GM18870 (cell line): ENCODE data around the gene ANKRD27.

Source experiments
- ATAC-seq: cut with Tn5 transposase; IDR thresholded peaks from one replicate; pipeline ENCODE4 v1.9.1; 2021; ENCODE audit warnings: moderate library complexity; ENCODE audit not compliant: unreplicated experiment

Gene ANKRD27

GRCh38 chr19:32566246-32566830 is 108.6 kb downstream of the ANKRD27 start:
- ATAC-seq: no peak

DNA sequence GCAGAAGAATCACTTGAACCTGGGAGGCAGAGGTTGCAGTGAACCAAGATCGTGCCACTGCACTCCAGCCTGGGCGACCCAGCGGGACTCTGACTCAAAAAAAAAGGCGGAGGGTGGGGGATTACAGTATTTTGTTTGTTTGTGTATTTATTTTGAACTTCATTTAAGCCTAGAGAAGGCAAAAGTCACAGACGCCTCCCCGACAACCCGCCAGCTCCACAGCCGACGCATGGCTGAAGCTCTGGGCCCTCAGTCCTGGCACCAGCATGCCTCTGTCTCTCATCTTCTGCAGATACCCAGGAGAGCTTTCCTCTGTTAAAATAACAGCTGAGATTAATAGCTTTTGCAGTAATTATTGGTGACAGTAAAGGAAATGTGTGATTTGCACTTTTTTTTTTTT is 111.2 kb downstream of the ANKRD27 start:
- ATAC-seq: no peak

DNA sequence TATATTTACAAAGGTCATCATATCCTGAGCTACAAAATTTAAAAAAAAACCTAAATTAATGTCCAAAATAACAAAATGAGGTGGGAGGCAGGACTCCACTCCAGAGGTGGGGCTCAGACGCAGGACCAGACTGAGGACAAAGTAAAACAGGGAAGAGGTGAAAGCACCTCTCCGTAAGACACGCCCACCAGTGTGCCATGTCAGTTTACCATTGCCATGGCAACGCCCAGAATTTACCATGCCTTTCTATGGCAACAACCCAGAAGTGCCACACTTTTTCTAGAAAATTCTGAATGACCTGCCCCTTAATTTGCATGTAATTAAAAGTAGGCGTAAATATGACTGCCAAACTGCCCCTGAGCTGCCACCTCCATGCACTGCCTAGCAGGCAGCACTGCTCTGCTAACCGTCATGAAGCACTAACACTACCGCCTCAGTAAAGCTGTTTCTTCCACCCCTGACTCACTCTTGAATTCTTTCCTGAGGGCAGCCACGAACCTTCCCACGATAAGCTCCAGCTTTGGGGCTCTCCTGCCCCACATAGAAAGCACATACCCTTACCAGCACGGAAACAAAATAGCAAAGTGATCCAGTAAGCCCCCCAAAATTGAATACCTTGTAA is 116.3 kb downstream of the ANKRD27 start:
- ATAC-seq: no peak

DNA sequence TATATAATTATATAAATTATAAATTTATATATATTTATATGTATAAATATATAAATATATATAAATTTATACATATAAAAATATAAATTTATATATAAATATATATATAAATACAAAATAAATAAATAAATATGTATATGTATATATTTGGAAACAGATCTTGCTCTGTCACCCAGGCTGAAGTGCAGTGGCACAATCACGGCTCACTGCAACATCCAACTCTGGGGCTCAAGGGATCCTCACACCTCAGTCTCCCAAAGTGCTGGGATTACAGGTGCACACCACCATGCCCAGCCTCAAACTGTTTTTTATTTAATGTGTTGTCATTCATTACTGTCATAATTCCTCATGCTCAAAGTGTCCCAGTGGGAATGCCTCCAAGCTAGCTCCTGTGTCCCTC is 119.2 kb downstream of the ANKRD27 start:
- no peak for ATAC-seq

- ATAC-seq: no peak
These were observed 124.3 kb downstream of the ANKRD27 start for GRCh38 chr19:32550666-32551065.
